ENCODE data around the gene DNAJA3.

GRCh38 chr16:4381935-4382794 lies 43.5 kb upstream of the DNAJA3 start:
- TF ChIP-seq, protein P1, sequence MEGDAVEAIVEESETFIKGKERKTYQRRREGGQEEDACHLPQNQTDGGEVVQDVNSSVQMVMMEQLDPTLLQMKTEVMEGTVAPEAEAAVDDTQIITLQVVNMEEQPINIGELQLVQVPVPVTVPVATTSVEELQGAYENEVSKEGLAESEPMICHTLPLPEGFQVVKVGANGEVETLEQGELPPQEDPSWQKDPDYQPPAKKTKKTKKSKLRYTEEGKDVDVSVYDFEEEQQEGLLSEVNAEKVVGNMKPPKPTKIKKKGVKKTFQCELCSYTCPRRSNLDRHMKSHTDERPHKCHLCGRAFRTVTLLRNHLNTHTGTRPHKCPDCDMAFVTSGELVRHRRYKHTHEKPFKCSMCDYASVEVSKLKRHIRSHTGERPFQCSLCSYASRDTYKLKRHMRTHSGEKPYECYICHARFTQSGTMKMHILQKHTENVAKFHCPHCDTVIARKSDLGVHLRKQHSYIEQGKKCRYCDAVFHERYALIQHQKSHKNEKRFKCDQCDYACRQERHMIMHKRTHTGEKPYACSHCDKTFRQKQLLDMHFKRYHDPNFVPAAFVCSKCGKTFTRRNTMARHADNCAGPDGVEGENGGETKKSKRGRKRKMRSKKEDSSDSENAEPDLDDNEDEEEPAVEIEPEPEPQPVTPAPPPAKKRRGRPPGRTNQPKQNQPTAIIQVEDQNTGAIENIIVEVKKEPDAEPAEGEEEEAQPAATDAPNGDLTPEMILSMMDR (IDR thresholded peaks at IDR 0.05; ENCODE audit: low read length) = no peak
- no peak for TF ChIP-seq EZH2phosphoT487 (IDR thresholded peaks at IDR 0.05; ENCODE audit: low read length)

All from MM.1S (cell line).